ENCODE results near the gene GOLIM4.

DNA sequence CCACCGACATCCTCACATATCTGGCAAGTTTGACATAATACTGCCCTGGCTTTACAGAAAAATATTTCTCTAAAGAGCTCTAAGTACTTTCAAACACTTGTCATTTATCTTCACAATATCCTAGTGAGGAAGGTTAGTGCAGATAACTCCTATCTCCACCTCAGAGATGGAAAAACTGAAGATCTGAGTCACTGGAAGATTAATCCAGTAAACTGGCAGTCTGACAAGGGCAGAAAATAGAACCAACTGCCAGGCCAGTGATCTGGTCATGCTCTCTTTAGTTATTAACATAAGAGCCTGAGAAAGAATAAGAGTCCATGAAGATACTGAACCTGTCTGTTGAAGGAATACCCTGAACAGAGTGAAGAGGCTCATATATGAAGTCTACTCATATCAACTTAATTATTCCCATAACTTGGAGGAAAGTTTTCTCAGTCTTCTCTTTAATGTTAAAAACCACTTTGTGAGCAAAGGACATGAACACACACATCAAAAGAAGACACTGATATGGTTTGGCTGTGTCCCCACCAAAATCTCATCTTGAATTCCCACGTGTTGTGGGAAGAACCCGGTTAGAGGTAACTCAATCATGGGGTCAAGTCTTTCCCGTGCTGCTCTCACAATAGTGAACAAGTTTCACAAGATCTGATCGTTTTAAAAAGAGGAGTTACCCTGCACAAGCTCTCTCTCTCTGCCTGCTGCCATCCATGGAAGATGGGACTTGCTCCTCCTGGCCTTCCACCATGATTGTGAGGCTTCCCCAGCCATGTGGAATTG lies 61.4 kb downstream of the GOLIM4 start:
- no peak for TF ChIP-seq EZH2phosphoT487 (IDR thresholded peaks at IDR 0.05; ENCODE audit: borderline replicate concordance, low read length)
- TF ChIP-seq, protein P1, sequence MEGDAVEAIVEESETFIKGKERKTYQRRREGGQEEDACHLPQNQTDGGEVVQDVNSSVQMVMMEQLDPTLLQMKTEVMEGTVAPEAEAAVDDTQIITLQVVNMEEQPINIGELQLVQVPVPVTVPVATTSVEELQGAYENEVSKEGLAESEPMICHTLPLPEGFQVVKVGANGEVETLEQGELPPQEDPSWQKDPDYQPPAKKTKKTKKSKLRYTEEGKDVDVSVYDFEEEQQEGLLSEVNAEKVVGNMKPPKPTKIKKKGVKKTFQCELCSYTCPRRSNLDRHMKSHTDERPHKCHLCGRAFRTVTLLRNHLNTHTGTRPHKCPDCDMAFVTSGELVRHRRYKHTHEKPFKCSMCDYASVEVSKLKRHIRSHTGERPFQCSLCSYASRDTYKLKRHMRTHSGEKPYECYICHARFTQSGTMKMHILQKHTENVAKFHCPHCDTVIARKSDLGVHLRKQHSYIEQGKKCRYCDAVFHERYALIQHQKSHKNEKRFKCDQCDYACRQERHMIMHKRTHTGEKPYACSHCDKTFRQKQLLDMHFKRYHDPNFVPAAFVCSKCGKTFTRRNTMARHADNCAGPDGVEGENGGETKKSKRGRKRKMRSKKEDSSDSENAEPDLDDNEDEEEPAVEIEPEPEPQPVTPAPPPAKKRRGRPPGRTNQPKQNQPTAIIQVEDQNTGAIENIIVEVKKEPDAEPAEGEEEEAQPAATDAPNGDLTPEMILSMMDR (conservative IDR thresholded peaks at IDR 0.05; ENCODE audit: low read depth, low read length) = no peak
- TF ChIP-seq EZH2 (IDR thresholded peaks at IDR 0.05; ENCODE audit: low read length, unreplicated experiment) = no peak
